ENCODE data around the gene PFN1.
A peak's percentile ranks its signal among the peaks of the same experiment; 100 is the strongest.

PFN1 gene

GRCh38 chr17:4967539-4968485 is 19.5 kb upstream of the PFN1 start, which contains the start of gene SPAG7:
Gene SPAG7 (minus strand): TSS chr17:4967817. CDS start chr17:4967804, 13 bp downstream.
- peak; percentile 96 for DNase-seq

- peak; percentile 98 for DNase-seq
Observed at GRCh38 chr17:4966844-4967538, 18.7 kb upstream of the PFN1 start.

GRCh38 chr17:4965311-4965986 is 17.1 kb upstream of the PFN1 start:
- DNase-seq = no peak

- DNase-seq = no peak
Observed at GRCh38 chr17:4960279-4960922, 12.1 kb upstream of the PFN1 start.

GRCh38 chr17:4959261-4959965 is 11.1 kb upstream of the PFN1 start:
- no peak for DNase-seq

- no peak for DNase-seq
Observed at GRCh38 chr17:4958102-4958501, 9.8 kb upstream of the PFN1 start.

GRCh38 chr17:4956493-4957061 is 8.2 kb upstream of the PFN1 start:
- peak; percentile 44 for DNase-seq

GRCh38 chr17:4955091-4955490 is 6.8 kb upstream of the PFN1 start:
- no peak for DNase-seq

GRCh38 chr17:4953451-4953961 is 5.2 kb upstream of the PFN1 start:
- no peak for DNase-seq

GRCh38 chr17:4951486-4951885 is 3.2 kb upstream of the PFN1 start:
- DNase-seq = no peak

- peak; percentile 12 for DNase-seq
Observed at GRCh38 chr17:4950746-4951204, 2.4 kb upstream of the PFN1 start, which contains the start of gene ENO3. Gene ENO3 (plus strand): TSS chr17:4951119. CDS start chr17:4951830, 711 bp downstream.

GRCh38 chr17:4950075-4950745 is 1.9 kb upstream of the PFN1 start:
- peak; percentile 47 for DNase-seq

- peak; percentile 90 for DNase-seq
Observed at GRCh38 chr17:4949321-4950074, 1.2 kb upstream of the PFN1 start.

- DNase-seq = peak; percentile 88
Observed at GRCh38 chr17:4948931-4949320, 596 bp upstream of the PFN1 start.

GRCh38 chr17:4947411-4948165 is 742 bp downstream of the PFN1 start:
- DNase-seq = peak; percentile 86

- no peak for DNase-seq
Observed at GRCh38 chr17:4947010-4947410, 1.3 kb downstream of the PFN1 start.

GRCh38 chr17:4946312-4946976 is 1.9 kb downstream of the PFN1 start:
- peak; percentile 23 for DNase-seq

- DNase-seq = no peak
Observed at GRCh38 chr17:4945944-4946280, 2.4 kb downstream of the PFN1 start.

Data from activated CD4-positive, alpha-beta T cell treated with anti-CD3 and anti-CD28 coated beads, Interleukin-2, Interleukin-6, amounts not matched to agents 100 ng/mL and 50 ng/mL, durations not matched to agents 16 hours and 8 hours (primary cell).